ENCODE measurements around the gene RTEL1. TPM values are rescaled to one million over a fixed set of nuclear protein-coding genes. Genes with fewer than 3 reads are reported as not detected.
"Not testable (repeated sequence)": the region's sequence is repeated elsewhere in the genome, so short reads cannot be mapped to it uniquely, and the experiment has no call there.

Gene RTEL1
- total RNA-seq, 1 donor from 2014 or later = 6.0 TPM

- DNase-seq (ENCODE audit: low read depth in 2 of 2) = no peak
Observed at GRCh38 chr20:63664861-63665594, 6.9 kb downstream of the RTEL1 start.

- no peak for DNase-seq (ENCODE audit: low read depth in 2 of 2)
Observed at GRCh38 chr20:63665708-63666107, 7.6 kb downstream of the RTEL1 start.

GRCh38 chr20:63667858-63668257 is 9.7 kb downstream of the RTEL1 start:
- DNase-seq (ENCODE audit: low read depth in 2 of 2) = no peak

- DNase-seq (ENCODE audit: low read depth in 2 of 2) = no peak
Observed at GRCh38 chr20:63668351-63668750, 10.2 kb downstream of the RTEL1 start.

- DNase-seq (ENCODE audit: low read depth in 2 of 2) = not testable (repeated sequence)
Observed at GRCh38 chr20:63671695-63672094, 13.6 kb downstream of the RTEL1 start.

GRCh38 chr20:63672666-63673065 is 14.6 kb downstream of the RTEL1 start:
- DNase-seq (ENCODE audit: low read depth in 2 of 2) = no peak

- DNase-seq (ENCODE audit: low read depth in 2 of 2) = no peak
Observed at GRCh38 chr20:63673951-63674350, 15.8 kb downstream of the RTEL1 start.

GRCh38 chr20:63675681-63676368 is 17.7 kb downstream of the RTEL1 start:
- no peak for DNase-seq (ENCODE audit: low read depth in 2 of 2)

- no peak for DNase-seq (ENCODE audit: low read depth in 2 of 2)
Observed at GRCh38 chr20:63678071-63678470, 20.0 kb downstream of the RTEL1 start.

- DNase-seq (ENCODE audit: low read depth in 2 of 2) = no peak
Observed at GRCh38 chr20:63678667-63679465, 20.8 kb downstream of the RTEL1 start.

GRCh38 chr20:63679799-63680305 is 21.7 kb downstream of the RTEL1 start:
- no peak for DNase-seq (ENCODE audit: low read depth in 2 of 2)

GRCh38 chr20:63680427-63680826 is 22.3 kb downstream of the RTEL1 start:
- DNase-seq (ENCODE audit: low read depth in 2 of 2) = no peak

GRCh38 chr20:63680857-63681608 is 22.9 kb downstream of the RTEL1 start:
- no peak for DNase-seq (ENCODE audit: low read depth in 2 of 2)

- DNase-seq (ENCODE audit: low read depth in 2 of 2) = no peak
Observed at GRCh38 chr20:63681609-63682142, 23.6 kb downstream of the RTEL1 start.

GRCh38 chr20:63682384-63683139 is 24.4 kb downstream of the RTEL1 start:
- peak; percentile 14 to 93 for DNase-seq (ENCODE audit: low read depth in 2 of 2)

GRCh38 chr20:63685269-63686026 is 27.3 kb downstream of the RTEL1 start:
- no peak for DNase-seq (ENCODE audit: low read depth in 2 of 2)

- DNase-seq (ENCODE audit: low read depth in 2 of 2) = no peak
Observed at GRCh38 chr20:63686094-63686491, 28.0 kb downstream of the RTEL1 start.

- DNase-seq (ENCODE audit: low read depth in 2 of 2) = peak; percentile 30 to 88
Observed at GRCh38 chr20:63686492-63687321, 28.6 kb downstream of the RTEL1 start.

Measured in dermis microvascular lymphatic vessel endothelial cell (primary cell).